Measurements from ENCODE around the gene KRTAP5-11. TPM values are rescaled to one million over a fixed set of nuclear protein-coding genes. Genes with fewer than 3 reads are reported as not detected.

Gene KRTAP5-11
- total and polyA plus RNA-seq, 2 of the 4 experiments (the other 2 are of a cell fraction): not detected

GRCh38 chr11:71548716-71549151 lies 33.9 kb downstream of the KRTAP5-11 start:
- H2BK5ac ChIP-seq (ENCODE audit: low read depth, low read length, poor library complexity, severe bottlenecking): no peak overlapping the region
- no peaks in the 10 kb centered on the region for H3K36me3 ChIP-seq (ENCODE audit: control insufficient read depth, insufficient read depth, low read length)
- no peaks in the 10 kb centered on the region for H3K79me1 ChIP-seq (ENCODE audit: low read depth in 1 of 2, low read length in 2 of 2)
- DNase-seq (no peak), ATAC-seq (ENCODE audit: low read depth) (no peak)
- H4K5ac ChIP-seq (ENCODE audit: low read depth, low read length): no peak overlapping the region
- H3K4me2 ChIP-seq (ENCODE audit: low read depth, low read length): no peak overlapping the region
- H4K20me1 ChIP-seq (ENCODE audit: insufficient read depth, low read length): no peaks in the 10 kb centered on the region
- H2BK120ac ChIP-seq (ENCODE audit: low read depth, low read length): no peak overlapping the region
- no peak overlapping the region for H3K18ac ChIP-seq (ENCODE audit: low read depth, low read length)
- no peak overlapping the region for H2AK5ac ChIP-seq (ENCODE audit: low read depth, low read length)
- no peaks in the 10 kb centered on the region for H3K4me1 ChIP-seq (ENCODE audit: control insufficient read depth, insufficient read depth, low read length)
- no peak overlapping the region for H3K14ac ChIP-seq (replicated peaks; ENCODE audit: low read depth, low read length)
- H4K91ac ChIP-seq (ENCODE audit: insufficient read depth, low read depth, low read length): no peak overlapping the region
- H3K23ac ChIP-seq (ENCODE audit: low read depth, low read length): no peak overlapping the region
- no peak overlapping the region for H3K27ac ChIP-seq (ENCODE audit: insufficient read depth, low read length)
- no peak overlapping the region for H2BK20ac ChIP-seq (ENCODE audit: low read depth, low read length)
- H2AFZ ChIP-seq (replicated peaks; ENCODE audit: low read length, poor library complexity): no peak overlapping the region
- dilution Hi-C loops (cut with HindIII; ENCODE audit: low sequenced_read_pairs, unreplicated experiment): no loop called here
- ChIA-PET CTCF (no interaction called here), POLR2A (ENCODE audit: unreplicated experiment) (no interaction called here)
- intact Hi-C loops (cut with micrococcal nuclease): no loop called here
- in situ Hi-C loops (cut with MboI; ENCODE audit: low sequenced_read_pairs): no loop called here
- no peak overlapping the region for H3K4ac ChIP-seq (ENCODE audit: low read depth, low read length)
- no peak overlapping the region for H3K9ac ChIP-seq (ENCODE audit: low read depth, low read length)
- H3K4me3 ChIP-seq (ENCODE audit: insufficient read depth, low read depth, low read length): no peak overlapping the region
- BruUV-seq (replicated peaks): no TSS peak
- peaks cover 9% of the 10 kb centered on the region for H3K27me3 ChIP-seq (ENCODE audit: control insufficient read depth, insufficient read depth, low read length)
- no peaks in the 10 kb centered on the region for H3K9me1 ChIP-seq (ENCODE audit: insufficient read depth, low read length)
- H4K8ac ChIP-seq (ENCODE audit: low read depth in 2 of 2, low read length in 2 of 2): no peak overlapping the region
- no peak overlapping the region for H3K56ac ChIP-seq (ENCODE audit: extremely low read depth, insufficient read depth, low read length)
- H3K9me3 ChIP-seq (ENCODE audit: control insufficient read depth, insufficient read depth, low read length): no peaks in the 10 kb centered on the region
- WGBS, 2 experiments (ENCODE audit: extremely low coverage in 2 of 2, insufficient read length in 1 of 2): 28% methylated on average over 5 of the region's 5 CpGs; no CpG with 5 or more reads in 1 of the 2 experiments
- H2BK15ac ChIP-seq (ENCODE audit: low read depth, low read length): no peak overlapping the region
- no peak overlapping the region for H2AK9ac ChIP-seq (replicated peaks; ENCODE audit: low read depth, low read length, poor library complexity)
- no peak for TF ChIP-seq FOS (IDR thresholded peaks at IDR 0.05; ENCODE audit: low read depth, low read length)
- TF ChIP-seq ELK1 (IDR thresholded peaks at IDR 0.05; ENCODE audit: borderline replicate concordance, low read depth, low read length): no peak
- TF ChIP-seq, protein P1, sequence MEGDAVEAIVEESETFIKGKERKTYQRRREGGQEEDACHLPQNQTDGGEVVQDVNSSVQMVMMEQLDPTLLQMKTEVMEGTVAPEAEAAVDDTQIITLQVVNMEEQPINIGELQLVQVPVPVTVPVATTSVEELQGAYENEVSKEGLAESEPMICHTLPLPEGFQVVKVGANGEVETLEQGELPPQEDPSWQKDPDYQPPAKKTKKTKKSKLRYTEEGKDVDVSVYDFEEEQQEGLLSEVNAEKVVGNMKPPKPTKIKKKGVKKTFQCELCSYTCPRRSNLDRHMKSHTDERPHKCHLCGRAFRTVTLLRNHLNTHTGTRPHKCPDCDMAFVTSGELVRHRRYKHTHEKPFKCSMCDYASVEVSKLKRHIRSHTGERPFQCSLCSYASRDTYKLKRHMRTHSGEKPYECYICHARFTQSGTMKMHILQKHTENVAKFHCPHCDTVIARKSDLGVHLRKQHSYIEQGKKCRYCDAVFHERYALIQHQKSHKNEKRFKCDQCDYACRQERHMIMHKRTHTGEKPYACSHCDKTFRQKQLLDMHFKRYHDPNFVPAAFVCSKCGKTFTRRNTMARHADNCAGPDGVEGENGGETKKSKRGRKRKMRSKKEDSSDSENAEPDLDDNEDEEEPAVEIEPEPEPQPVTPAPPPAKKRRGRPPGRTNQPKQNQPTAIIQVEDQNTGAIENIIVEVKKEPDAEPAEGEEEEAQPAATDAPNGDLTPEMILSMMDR (conservative IDR thresholded peaks at IDR 0.05; ENCODE audit: low read depth, low read length): no peak
- no peak for TF ChIP-seq RCOR1 (IDR thresholded peaks at IDR 0.05; ENCODE audit: insufficient replicate concordance, low read length)
- no peak for TF ChIP-seq RFX5 (IDR thresholded peaks at IDR 0.05; ENCODE audit: low read depth, low read length)
- no peak for TF ChIP-seq MXI1 (IDR thresholded peaks at IDR 0.05; ENCODE audit: borderline replicate concordance, low read depth, low read length)
- no peak for TF ChIP-seq CEBPB (IDR thresholded peaks at IDR 0.05; ENCODE audit: low read depth, low read length)
- no peak for TF ChIP-seq SMC3 (IDR thresholded peaks at IDR 0.05; ENCODE audit: low read depth, low read length)
- no peak for TF ChIP-seq CHD1 (IDR thresholded peaks at IDR 0.05; ENCODE audit: low read depth, low read length)
- TF ChIP-seq POLR2A (IDR thresholded peaks at IDR 0.05; ENCODE audit: low read depth, low read length): no peak
- TF ChIP-seq MAFK (IDR thresholded peaks at IDR 0.05; ENCODE audit: low read depth, low read length): no peak
- TF ChIP-seq, protein P2, sequence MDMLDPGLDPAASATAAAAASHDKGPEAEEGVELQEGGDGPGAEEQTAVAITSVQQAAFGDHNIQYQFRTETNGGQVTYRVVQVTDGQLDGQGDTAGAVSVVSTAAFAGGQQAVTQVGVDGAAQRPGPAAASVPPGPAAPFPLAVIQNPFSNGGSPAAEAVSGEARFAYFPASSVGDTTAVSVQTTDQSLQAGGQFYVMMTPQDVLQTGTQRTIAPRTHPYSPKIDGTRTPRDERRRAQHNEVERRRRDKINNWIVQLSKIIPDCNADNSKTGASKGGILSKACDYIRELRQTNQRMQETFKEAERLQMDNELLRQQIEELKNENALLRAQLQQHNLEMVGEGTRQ (IDR thresholded peaks at IDR 0.05; ENCODE audit: low read depth, low read length): no peak

All from IMR-90 (cell line).